Upper lobe of left lung (tissue), 4 donors: Measurements from ENCODE around the gene DPP6.
"Not testable (repeated sequence)": the region's sequence is repeated elsewhere in the genome, so short reads cannot be mapped to it uniquely, and the experiment has no call there.

ENCODE experiments used
- CTCF ChIP-seq, 6 experiments: fragments of 450-650 bp in 4 of 6; fragments of 200-600 bp in 2 of 6; sonication (generic) in 2 of 6; IDR thresholded peaks; one replicate each; pipeline ENCODE4 v1.5.1; 2016 to 2019; ENCODE audit warnings: antibody characterized with exemption in 6 of 6
- EP300 ChIP-seq, 4 donors: sonication (generic); formaldehyde crosslinking; IDR thresholded peaks; one replicate each; pipeline ENCODE4 v1.5.1; 2017; ENCODE audit warnings: antibody characterized with exemption in 4 of 4, control low read depth in 2 of 4

- TF ChIP-seq CTCF (IDR thresholded peaks at IDR 0.05): peak in 5 of 6 experiments; percentile 22 to 51 (median 33)
- not testable (repeated sequence) for TF ChIP-seq EP300 (IDR thresholded peaks at IDR 0.05)
Measured at GRCh38 chr7:154071833-154072232, 19.6 kb downstream of the DPP6 start.
